GM21423 (cell line): ENCODE data around the gene SLC35E4.
"Not testable (repeated sequence)": the region's sequence is repeated elsewhere in the genome, so short reads cannot be mapped to it uniquely, and the experiment has no call there.

Experiments
- ATAC-seq: cut with Tn5 transposase; IDR thresholded peaks from one replicate; pipeline ENCODE4 v1.9.1; 2021; ENCODE audit warnings: mild to moderate bottlenecking, moderate library complexity; ENCODE audit not compliant: unreplicated experiment

Gene SLC35E4

DNA sequence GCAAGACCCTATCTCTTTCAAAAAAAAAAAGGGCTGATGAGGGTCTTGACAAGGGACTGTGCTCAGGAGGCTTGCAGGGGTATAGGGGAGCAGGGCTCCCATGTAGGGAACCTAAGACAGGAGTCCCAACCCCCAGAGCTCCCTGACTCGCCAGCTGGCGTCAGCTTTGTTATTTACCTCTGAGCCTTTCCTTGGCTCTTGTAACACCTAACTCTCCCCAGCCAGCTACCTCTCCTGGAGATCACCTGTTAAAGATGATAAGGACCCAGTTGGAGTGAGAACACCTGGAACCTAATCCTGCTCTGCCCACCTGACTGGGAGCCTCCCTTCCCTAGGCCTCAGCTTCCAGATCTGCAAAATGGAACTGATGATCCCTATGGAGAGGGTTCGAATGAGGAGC, 13.2 kb downstream of the SLC35E4 start:
- ATAC-seq = no peak

GRCh38 chr22:30649430-30650007, 13.9 kb downstream of the SLC35E4 start:
- peak; percentile 78 for ATAC-seq

DNA sequence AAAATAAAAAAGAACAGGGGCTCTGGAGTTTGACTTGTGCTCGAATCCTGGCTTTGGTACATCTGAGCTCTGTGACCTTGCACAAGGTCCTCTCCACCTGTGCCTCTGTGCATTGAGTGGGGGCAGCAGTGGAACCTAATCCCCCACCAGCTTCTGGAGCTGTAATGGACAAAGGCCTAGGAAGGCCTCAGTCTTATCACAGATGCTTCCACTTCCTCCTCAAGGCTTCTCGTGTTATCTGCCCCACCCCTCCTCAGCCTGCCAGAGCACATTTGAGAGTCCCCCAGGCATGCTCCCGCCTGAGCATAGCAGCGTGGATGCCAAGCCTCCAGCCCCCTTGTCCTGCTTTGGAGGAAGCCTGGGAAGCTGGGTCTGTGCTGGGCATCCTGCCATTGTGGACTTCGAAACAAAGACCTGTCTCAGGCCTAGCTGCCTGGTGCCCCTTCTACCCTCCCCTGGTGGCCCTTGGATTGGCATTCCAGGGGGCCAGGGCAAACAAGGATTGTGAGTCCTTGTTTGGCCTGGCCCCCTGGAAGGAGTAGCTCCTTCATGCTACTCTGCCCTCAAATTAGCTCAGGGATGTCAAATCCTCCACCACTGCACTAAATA, 15.0 kb downstream of the SLC35E4 start:
- ATAC-seq = no peak

DNA sequence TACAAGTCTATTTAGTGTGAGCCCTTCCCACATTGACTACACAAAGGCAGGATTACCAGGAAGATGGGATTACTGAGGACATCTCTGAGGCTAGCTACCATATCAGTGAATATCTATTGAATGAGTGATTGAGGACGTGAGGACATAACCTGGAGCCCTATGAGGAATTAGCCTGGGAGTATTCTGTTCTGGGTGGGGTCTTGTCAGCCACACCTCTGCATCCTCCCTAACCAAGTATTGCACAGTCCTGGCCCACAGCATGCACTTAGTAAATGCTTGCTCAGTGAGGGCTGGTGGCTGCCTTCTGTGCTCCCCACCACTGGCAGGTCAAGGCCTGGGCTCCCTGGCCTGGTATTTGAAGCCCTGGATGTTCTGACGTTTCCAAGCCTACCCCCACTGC, 17.3 kb downstream of the SLC35E4 start:
- ATAC-seq = no peak

DNA sequence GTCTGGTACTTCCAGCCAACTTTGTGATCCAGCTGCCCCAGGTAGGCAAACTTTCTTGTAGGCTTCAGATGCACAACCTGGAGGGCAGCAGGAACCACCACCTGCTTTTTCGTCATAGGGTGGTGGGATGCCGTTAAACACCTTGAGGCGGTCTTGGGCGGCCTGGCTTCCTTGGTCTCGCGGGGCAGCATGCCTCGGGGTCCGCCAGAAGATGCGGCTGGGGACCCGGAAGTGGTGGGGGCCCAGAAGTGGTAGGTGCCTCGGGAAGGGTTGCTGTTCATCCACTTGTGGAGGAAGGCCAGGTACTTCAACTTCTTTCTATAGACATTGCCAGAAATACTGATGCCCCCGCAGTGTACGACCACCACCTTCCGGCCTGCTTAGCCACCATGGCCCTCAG, 18.8 kb downstream of the SLC35E4 start:
- no peak for ATAC-seq

DNA sequence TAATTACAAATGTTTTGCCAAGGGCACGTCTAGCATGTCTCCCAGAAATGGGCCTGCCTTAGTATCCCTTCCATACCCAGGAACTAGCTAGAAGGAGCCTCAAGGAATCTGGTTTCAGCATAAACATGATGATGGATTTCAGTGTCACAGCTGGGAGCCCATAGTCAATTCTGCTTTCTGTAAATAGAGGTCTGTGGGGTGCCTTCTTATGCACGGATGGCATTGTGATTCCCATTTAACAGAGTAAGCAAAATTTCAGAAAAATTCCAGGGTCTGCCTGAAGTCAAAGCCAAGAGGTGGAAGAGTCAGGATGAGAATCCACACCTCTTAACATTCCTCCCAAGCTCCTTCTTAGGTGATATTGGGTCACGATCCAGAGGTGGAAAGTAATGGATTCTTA, 20.0 kb downstream of the SLC35E4 start:
- ATAC-seq = no peak

GRCh38 chr22:30662040-30662439, 26.5 kb downstream of the SLC35E4 start:
- ATAC-seq = no peak

DNA sequence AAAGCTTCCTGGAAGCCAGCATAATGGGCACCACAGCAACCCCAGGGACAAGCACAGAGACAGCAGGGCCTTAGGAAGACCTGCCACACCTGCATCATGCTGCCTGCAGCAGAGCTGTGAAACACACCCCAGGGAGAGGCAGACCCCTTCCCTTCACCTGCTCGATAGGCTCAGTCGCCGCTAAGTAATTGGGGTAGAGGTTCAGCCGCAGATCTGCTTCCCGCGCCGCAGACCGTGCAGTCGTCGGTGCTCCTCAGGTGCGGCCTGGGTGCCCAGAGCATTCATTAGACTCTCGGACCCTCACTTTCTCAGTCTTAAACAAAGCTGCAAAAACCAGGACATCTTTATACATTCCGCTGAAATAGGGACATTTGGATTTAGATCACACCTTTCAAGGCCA, 29.2 kb downstream of the SLC35E4 start:
- no peak for ATAC-seq

GRCh38 chr22:30665266-30665665, 29.7 kb downstream of the SLC35E4 start:
- no peak for ATAC-seq

DNA sequence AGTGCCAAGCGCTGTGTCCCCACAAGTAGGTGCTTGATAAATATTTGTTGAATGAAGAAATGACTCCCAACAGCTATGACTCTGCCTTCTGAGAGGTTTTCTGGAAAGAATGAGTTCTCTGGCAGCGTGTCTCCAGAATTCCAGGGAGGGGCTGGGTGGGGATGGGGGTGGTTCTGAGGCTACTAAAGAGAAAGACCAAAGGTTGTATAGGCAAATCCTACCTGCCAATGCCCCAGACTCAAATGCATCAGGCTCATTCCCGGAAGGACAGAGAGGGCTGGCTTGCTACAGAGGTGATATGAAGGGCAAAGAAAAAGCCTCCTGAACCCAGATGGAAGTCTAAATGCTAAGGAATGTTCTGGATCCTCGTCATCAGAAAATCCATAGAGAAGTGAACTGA, 30.2 kb downstream of the SLC35E4 start:
- ATAC-seq = no peak

GRCh38 chr22:30667107-30667493, 31.5 kb downstream of the SLC35E4 start:
- no peak for ATAC-seq

GRCh38 chr22:30667494-30668385, 32.2 kb downstream of the SLC35E4 start, which contains the start of gene DUSP18:
TSS of gene DUSP18 (minus strand) at chr22:30667875. CDS start at chr22:30664003, 3,872 bp downstream.
- ATAC-seq = peak; percentile 85

- no peak for ATAC-seq
Observed at GRCh38 chr22:30668386-30668710, 32.8 kb downstream of the SLC35E4 start.

GRCh38 chr22:30671071-30671470, 35.5 kb downstream of the SLC35E4 start:
- no peak for ATAC-seq

GRCh38 chr22:30673136-30673535, 37.6 kb downstream of the SLC35E4 start:
- ATAC-seq = no peak

DNA sequence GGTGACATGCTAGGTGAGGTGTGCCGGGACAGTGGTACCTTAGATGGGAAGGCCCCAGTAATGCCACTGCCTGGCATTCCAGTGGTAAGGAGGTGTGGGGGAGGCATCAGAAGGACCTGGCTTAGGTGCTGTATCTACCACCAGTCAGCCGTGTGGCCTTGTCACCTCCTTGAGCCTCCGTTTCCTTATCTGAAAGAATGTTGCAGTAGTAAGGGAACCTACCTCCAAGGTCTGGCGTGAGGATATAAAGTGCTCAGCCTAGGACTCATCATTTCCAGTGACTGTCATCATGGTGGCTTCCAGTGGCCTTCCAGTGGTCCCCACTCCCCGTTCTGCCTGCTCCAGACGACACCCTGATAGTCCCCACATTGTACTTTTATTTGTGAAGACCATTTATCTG, 38.9 kb downstream of the SLC35E4 start:
- ATAC-seq = no peak

- no peak for ATAC-seq
Observed at GRCh38 chr22:30675436-30675835, 39.9 kb downstream of the SLC35E4 start.

GRCh38 chr22:30676565-30676964, 41.0 kb downstream of the SLC35E4 start:
- ATAC-seq = not testable (repeated sequence)

DNA sequence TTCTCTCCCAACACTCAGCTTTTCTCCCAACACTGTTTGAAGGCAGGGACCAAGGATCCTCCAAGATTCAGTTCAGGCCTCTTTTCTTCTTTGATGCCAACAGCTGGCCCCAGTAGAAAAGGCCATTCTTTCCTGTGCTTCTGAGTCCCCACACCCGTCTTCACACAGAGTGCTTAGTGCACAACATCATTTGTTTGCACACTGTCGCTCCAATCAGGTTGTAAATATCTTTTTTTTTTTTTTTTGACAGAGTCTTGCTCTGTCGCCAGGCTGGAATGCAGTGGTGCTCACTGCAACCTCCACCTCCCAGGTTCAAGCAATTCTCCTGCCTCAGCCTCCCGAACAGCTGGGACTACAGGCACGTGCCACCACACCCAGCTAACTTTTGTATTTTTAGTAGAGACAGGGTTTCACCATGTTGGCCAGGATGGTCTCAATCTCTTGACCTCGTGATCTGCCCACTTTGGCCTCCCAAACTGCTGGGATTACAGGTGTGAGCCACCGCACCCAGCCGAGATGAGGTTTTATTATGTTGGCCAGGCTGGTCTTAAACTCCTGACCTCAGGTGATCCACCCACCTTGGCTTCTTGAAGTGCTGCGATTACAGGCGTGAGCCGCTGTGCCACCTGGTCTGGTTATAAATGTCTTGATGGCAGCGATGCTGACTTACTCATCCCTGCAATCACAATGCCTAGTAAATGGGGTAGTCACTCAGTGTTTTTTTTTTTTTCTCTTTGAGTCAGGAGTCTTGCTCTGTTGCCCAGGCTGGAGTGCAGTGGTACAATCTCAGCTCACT, 44.5 kb downstream of the SLC35E4 start:
- not testable (repeated sequence) for ATAC-seq

GRCh38 chr22:30680991-30681770, 45.6 kb downstream of the SLC35E4 start:
- ATAC-seq = no peak
